Measurements from ENCODE around the gene CD28.
"Not testable (repeated sequence)": the region's sequence is repeated elsewhere in the genome, so short reads cannot be mapped to it uniquely, and the experiment has no call there.

CD28 gene

GRCh38 chr2:203784710-203785270 is 78.4 kb downstream of the CD28 start:
- DNase-seq (ENCODE audit: low spot score): not testable (repeated sequence)

GRCh38 chr2:203785391-203786110 is 79.1 kb downstream of the CD28 start:
- DNase-seq (ENCODE audit: low spot score): not testable (repeated sequence)

- DNase-seq (ENCODE audit: low spot score): no peak
Observed at GRCh38 chr2:203786549-203787351, 80.3 kb downstream of the CD28 start.

GRCh38 chr2:203787979-203788378 is 81.5 kb downstream of the CD28 start:
- no peak for DNase-seq (ENCODE audit: low spot score)
